Prostate gland (tissue), 2 donors: ENCODE data around the gene GADD45A.

Source experiments
- POLR2A ChIP-seq: fragments of 450-650 bp; IDR thresholded peaks from one replicate; pipeline ENCODE4 v1.6.1; 2016; ENCODE audit warnings: antibody characterized with exemption, mild to moderate bottlenecking
- POLR2AphosphoS5 ChIP-seq: sonication (generic); formaldehyde crosslinking; IDR thresholded peaks from one replicate; pipeline ENCODE4 v1.6.1; 2017; ENCODE audit warnings: antibody characterized with exemption
- TF ChIP-seq, protein P1 (sequence below), 4 experiments: fragments of 200-600 bp in 2 of 4; fragments of 450-650 bp in 2 of 4; sonication (generic) in 2 of 4; IDR thresholded peaks; 1 replicate in 3 of 4; 2 replicates in 1 of 4; pipeline ENCODE4 v1.5.1; 2016 to 2019; ENCODE audit warnings: antibody characterized with exemption in 4 of 4, mild to moderate bottlenecking in 2 of 4, moderate library complexity in 2 of 4

DNA sequence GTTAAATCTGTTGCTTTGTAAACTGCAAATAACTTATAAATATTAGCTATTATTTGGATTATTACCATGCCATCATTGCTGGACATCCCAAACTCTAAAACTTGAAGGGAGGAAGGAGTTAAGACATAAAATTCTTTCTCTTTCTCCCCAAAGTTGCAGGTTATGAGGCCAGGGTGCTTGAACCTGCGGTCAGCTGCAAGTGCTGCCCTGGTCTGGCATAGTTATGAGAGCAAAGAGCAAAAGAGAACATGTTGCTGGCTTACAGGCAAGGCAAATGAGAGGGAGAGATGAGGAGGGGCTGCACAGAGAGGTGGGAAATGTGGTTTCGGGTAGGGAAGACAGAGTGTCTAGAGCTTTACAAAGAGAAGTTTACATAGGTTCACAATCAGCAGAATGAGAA lies 30.8 kb downstream of the GADD45A start:
- TF ChIP-seq, protein P1, sequence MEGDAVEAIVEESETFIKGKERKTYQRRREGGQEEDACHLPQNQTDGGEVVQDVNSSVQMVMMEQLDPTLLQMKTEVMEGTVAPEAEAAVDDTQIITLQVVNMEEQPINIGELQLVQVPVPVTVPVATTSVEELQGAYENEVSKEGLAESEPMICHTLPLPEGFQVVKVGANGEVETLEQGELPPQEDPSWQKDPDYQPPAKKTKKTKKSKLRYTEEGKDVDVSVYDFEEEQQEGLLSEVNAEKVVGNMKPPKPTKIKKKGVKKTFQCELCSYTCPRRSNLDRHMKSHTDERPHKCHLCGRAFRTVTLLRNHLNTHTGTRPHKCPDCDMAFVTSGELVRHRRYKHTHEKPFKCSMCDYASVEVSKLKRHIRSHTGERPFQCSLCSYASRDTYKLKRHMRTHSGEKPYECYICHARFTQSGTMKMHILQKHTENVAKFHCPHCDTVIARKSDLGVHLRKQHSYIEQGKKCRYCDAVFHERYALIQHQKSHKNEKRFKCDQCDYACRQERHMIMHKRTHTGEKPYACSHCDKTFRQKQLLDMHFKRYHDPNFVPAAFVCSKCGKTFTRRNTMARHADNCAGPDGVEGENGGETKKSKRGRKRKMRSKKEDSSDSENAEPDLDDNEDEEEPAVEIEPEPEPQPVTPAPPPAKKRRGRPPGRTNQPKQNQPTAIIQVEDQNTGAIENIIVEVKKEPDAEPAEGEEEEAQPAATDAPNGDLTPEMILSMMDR (IDR thresholded peaks at IDR 0.05) = no peak
- TF ChIP-seq POLR2AphosphoS5 = no peak
- no peak for TF ChIP-seq POLR2A
